ES-I3 (cell line): ENCODE results near the gene DNAJB14.
A peak's percentile ranks its signal among the peaks of the same experiment; 100 is the strongest.
"Not testable (repeated sequence)": the region's sequence is repeated elsewhere in the genome, so short reads cannot be mapped to it uniquely, and the experiment has no call there.

Source experiments
- H3K36me3 ChIP-seq: 2 replicates; pipeline ENCODE4 v1.6.1; 2013; ENCODE audit warnings: mild to moderate bottlenecking, low read length, control low read depth, moderate library complexity; ENCODE audit not compliant: insufficient read depth
- H3K4me1 ChIP-seq: 2 replicates; pipeline ENCODE4 v1.6.1; 2013; ENCODE audit warnings: mild to moderate bottlenecking, control low read depth, low read length; ENCODE audit not compliant: insufficient read depth
- H3K9ac ChIP-seq: 2 replicates; pipeline ENCODE4 v1.6.1; 2013; ENCODE audit warnings: low read depth, mild to moderate bottlenecking, low read length, moderate library complexity
- H3K9me3 ChIP-seq: 2 replicates; pipeline ENCODE4 v1.6.1; 2013; ENCODE audit warnings: mild to moderate bottlenecking, low read length, moderate library complexity; ENCODE audit not compliant: control insufficient read depth, insufficient read depth

Gene DNAJB14

DNA sequence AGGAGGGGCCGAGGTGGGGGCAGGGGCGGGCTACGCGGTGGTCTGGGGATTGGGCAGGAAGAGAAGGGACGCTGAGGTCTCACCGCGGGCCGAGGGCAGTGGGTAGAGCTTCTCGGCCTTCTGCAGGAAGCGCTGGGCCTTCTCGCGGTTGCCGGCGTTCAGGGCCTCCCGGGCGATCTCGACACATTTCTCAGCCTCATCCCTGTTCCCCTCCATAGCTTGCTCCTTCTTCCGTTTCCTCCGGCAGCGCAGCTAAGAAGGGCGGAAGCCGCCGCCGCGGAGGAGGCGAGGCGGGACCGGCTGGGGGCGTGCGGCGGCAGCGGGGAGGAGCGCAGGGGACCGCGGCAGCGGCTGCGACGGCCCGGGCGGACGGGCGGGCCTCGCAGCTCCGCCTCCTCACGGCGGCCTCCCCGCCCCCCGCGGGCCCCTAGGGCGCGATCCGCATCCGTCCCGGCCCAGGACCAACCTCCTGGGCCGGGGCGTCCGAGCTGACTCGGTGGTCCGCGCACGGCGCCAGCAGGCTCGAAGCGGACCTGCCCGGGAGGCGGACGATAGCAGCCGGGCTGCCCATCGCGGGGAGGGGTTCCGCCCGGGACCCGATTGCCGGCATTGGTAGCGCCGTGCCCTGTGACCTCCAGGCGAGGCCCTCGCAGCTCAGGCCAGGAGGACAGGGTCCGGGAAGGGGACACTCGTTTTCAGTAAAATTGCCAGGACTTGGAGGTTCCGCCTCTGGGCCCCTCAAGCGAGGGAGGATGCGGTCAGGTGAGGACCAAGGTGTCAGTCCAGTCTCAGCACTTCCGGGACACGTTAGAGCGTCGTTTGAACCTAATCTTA is at the start of gene DNAJB14:
DNAJB14 (minus strand) TSS at position 263 of the 834 bp plus-strand sequence; CDS start at position 216, 47 bp downstream.
- Histone ChIP-seq H3K4me1 (peaks cover 11% of the 10 kb centered on the region), H3K36me3 (peaks cover 6% of the 10 kb centered on the region)

GRCh38 chr4:99991741-99992140 is 45.3 kb upstream of the DNAJB14 start:
- no peak overlapping the region for H3K9ac ChIP-seq
- no peaks in the 10 kb centered on the region for H3K4me1 ChIP-seq
- H3K9me3 ChIP-seq = no peaks in the 10 kb centered on the region
- no peaks in the 10 kb centered on the region for H3K36me3 ChIP-seq

More for the DNA sequence above, at the start of gene DNAJB14:
- peak within 1 kb of the TSS; percentile 95 for H3K9ac ChIP-seq
- no peaks in the 10 kb centered on the region for H3K9me3 ChIP-seq

DNA sequence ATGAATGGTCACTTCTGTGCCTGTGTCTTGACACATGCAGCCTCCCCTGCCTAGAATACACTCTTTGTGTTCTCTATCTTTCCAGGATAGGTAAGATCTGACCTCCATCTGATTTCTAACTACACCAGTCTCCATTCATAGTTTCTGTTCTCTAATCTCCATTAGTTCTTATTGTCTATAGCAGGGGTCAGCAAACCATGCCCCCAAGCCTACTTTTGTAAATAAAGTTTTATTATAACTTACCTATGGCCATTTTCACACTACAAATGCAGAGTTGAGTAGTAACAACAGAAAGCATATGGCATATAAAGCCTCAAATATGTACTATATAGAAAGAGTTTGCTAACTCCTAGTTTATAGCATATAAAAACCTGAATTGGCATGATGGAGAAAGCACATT is 41.3 kb upstream of the DNAJB14 start:
- Histone ChIP-seq H3K4me1 (no peaks in the 10 kb centered on the region), H3K9me3 (no peaks in the 10 kb centered on the region), H3K9ac (no peak overlapping the region), H3K36me3 (no peaks in the 10 kb centered on the region)

DNA sequence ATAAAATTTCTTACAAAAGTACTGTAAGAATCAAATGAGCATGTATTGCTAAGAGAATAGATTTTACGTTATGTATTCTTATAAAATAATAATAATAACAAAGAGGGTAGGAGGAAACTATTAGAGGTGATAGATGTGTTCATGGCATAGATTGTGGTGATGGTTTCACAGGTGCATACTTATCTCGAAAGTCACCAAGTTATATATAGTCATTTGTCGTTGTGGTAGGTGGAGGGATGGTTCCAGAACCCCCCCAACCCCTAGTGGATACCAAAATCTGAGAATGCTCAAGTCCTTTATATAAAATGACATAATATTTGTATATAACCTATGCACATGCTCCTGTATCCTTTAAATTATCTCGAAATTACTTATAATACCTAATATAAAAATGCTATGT is 40.4 kb upstream of the DNAJB14 start:
- H3K4me1 ChIP-seq = no peaks in the 10 kb centered on the region
- H3K36me3 ChIP-seq = no peaks in the 10 kb centered on the region
- H3K9ac ChIP-seq = no peak overlapping the region
- H3K9me3 ChIP-seq = no peaks in the 10 kb centered on the region

GRCh38 chr4:99983289-99983943 is 37.0 kb upstream of the DNAJB14 start:
- H3K36me3 ChIP-seq = no peaks in the 10 kb centered on the region
- H3K9me3 ChIP-seq = no peaks in the 10 kb centered on the region
- H3K4me1 ChIP-seq = no peaks in the 10 kb centered on the region
- no peak overlapping the region for H3K9ac ChIP-seq

DNA sequence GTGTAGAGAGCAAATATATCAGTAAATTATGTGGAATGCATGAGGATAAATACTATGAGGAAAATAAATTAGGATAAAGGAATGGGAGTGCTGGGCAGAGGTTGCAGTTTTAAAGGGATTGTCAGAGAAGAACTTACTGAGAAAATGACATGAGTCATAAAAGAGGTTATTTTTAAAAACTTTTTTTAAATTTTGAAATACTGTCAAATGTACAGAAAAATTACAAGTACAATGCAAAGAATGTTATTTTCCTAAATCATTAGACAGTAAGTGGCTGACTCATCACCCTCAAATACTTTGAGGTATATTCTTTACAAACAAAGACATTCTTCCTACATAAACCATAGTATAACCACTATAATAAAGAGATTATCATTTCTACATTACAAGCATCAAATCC is 33.5 kb upstream of the DNAJB14 start:
- no peaks in the 10 kb centered on the region for H3K4me1 ChIP-seq
- no peaks in the 10 kb centered on the region for H3K36me3 ChIP-seq
- no peak overlapping the region for H3K9ac ChIP-seq

DNA sequence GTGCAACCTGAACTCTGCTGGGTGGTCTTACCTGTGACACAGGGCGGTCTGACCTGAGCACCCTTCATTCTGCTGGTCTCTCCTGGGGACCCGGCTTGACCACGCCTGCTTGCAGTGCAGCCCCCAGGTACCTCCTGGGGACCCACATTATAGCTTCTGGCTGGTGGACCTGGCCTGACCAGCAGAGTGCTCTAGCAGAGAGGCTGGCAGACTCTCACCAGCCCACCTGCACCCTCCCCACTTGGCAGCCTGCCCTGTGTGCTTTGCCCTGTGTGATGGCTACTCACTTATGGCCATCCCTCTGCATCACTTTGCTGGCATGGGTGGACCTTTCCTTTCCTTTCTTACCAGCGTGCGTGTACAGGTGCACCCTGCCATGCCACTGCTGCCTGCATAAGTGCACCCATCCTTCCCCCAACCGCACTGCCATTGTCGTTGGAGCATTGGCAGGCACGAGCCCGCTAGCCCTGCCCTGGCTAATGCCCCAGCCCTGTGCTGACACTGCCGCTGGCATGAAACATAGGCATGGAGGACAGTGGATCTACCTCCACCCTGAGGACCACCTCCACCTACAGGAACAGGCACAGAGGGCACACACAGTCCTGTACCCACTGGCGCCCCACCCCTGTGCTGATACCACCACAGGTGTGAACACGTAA is 25.2 kb upstream of the DNAJB14 start:
- no peaks in the 10 kb centered on the region for H3K4me1 ChIP-seq
- no peaks in the 10 kb centered on the region for H3K36me3 ChIP-seq
- H3K9me3 ChIP-seq = no peaks in the 10 kb centered on the region
- H3K9ac ChIP-seq = no peak overlapping the region

More for the DNA sequence above, 33.5 kb upstream of the DNAJB14 start:
- H3K9me3 ChIP-seq = no peaks in the 10 kb centered on the region

GRCh38 chr4:99968330-99968729 is 21.9 kb upstream of the DNAJB14 start:
- Histone ChIP-seq H3K4me1 (no peaks in the 10 kb centered on the region), H3K36me3 (no peaks in the 10 kb centered on the region), H3K9me3 (no peaks in the 10 kb centered on the region), H3K9ac (no peak overlapping the region)

GRCh38 chr4:99966692-99967091 is 20.3 kb upstream of the DNAJB14 start:
- no peaks in the 10 kb centered on the region for H3K36me3 ChIP-seq
- no peak overlapping the region for H3K9ac ChIP-seq
- H3K4me1 ChIP-seq = no peaks in the 10 kb centered on the region
- no peaks in the 10 kb centered on the region for H3K9me3 ChIP-seq

DNA sequence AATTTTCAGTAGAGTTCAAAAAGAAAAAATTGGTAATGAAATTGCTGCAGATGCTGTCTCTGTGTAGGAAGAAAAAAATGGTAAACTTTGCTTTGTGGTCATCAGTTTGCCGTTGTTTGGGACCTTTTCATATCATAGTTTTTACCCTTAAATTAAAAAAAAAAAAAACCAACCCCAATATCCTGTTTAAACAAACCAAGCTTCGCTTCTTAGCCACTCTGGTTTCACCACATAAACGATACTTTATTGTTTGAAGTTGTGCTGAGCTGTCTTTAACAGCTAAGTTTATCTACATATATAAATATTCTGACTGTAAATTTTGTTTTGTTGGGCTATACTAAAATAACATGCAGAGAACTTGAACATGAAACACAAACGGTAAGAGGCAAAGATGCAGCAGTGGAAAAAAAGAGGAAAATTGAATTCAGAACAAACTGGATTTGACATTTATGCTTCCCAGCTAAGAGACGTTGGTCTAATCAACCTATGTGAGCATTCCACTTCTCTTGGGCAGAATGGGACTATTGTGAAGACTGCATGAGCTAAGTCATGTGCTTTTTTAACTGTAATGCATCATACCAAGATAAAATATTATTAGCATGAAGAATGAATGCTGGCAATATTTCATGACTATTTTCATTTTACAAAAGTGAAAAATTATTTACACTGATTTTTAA is 19.4 kb upstream of the DNAJB14 start:
- Histone ChIP-seq H3K9ac (no peak overlapping the region), H3K36me3 (no peaks in the 10 kb centered on the region), H3K9me3 (no peaks in the 10 kb centered on the region), H3K4me1 (no peaks in the 10 kb centered on the region)

DNA sequence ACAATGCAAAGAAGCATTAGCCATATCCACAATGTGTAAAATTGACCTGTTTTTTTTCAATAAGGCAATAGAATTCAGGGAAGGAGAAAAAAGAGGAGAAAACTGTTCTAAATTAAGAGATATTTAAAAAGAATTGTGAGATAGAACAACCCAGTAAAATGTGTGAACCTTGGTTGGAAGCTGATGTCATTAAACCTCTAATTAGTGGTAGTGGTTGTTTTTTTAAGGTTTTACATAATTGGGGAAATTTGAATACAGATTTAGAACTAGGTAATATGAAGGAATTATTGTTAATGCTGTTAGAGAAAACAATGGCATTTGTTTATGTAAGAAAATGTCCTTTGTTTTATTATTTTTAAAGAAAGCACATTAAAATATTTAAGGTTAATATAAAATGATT is 18.8 kb upstream of the DNAJB14 start:
- no peaks in the 10 kb centered on the region for H3K4me1 ChIP-seq
- H3K9ac ChIP-seq = no peak overlapping the region
- no peaks in the 10 kb centered on the region for H3K9me3 ChIP-seq
- H3K36me3 ChIP-seq = no peaks in the 10 kb centered on the region

GRCh38 chr4:99961711-99962110 is 15.3 kb upstream of the DNAJB14 start:
- Histone ChIP-seq H3K9me3 (no peaks in the 10 kb centered on the region), H3K36me3 (no peaks in the 10 kb centered on the region), H3K9ac (no peak overlapping the region), H3K4me1 (no peaks in the 10 kb centered on the region)

GRCh38 chr4:99960648-99961047 is 14.2 kb upstream of the DNAJB14 start:
- H3K9me3 ChIP-seq = no peaks in the 10 kb centered on the region
- no peaks in the 10 kb centered on the region for H3K4me1 ChIP-seq
- H3K9ac ChIP-seq = no peak overlapping the region

GRCh38 chr4:99958207-99958606 is 11.8 kb upstream of the DNAJB14 start:
- not testable (repeated sequence) for H3K9ac ChIP-seq, H3K4me1 ChIP-seq, H3K9me3 ChIP-seq, H3K36me3 ChIP-seq

More at GRCh38 chr4:99960648-99961047, 14.2 kb upstream of the DNAJB14 start:
- H3K36me3 ChIP-seq = no peaks in the 10 kb centered on the region
